Activated CD4-positive, alpha-beta T cell treated with anti-CD3 and anti-CD28 coated beads for 48 hours (primary cell): ENCODE results near the gene PDCD1.

Source experiments
- DNase-seq: peaks from one replicate; pipeline ENCODE4 v3.0.0-alpha.2; 2020

Gene PDCD1

GRCh38 chr2:241863536-241863954 lies 4.9 kb upstream of the PDCD1 start:
- DNase-seq, result peak; percentile 86

GRCh38 chr2:241862775-241863535 lies 4.3 kb upstream of the PDCD1 start:
- DNase-seq, result no peak

- no peak for DNase-seq
Observed at GRCh38 chr2:241862093-241862492, 3.4 kb upstream of the PDCD1 start.

- no peak for DNase-seq
Observed at GRCh38 chr2:241861264-241861663, 2.6 kb upstream of the PDCD1 start.

- DNase-seq, result no peak
Observed at GRCh38 chr2:241860184-241861078, 1.7 kb upstream of the PDCD1 start.

- DNase-seq, result peak; percentile 85
Observed at GRCh38 chr2:241859436-241860183, 916 bp upstream of the PDCD1 start.

- no peak for DNase-seq
Observed at GRCh38 chr2:241859017-241859435, 332 bp upstream of the PDCD1 start.

- DNase-seq, result no peak
Observed at GRCh38 chr2:241857572-241858121, 1.0 kb downstream of the PDCD1 start.

GRCh38 chr2:241857041-241857541 lies 1.6 kb downstream of the PDCD1 start:
- no peak for DNase-seq

- no peak for DNase-seq
Observed at GRCh38 chr2:241855888-241856422, 2.7 kb downstream of the PDCD1 start.

- peak; percentile 1 for DNase-seq
Observed at GRCh38 chr2:241855245-241855887, 3.3 kb downstream of the PDCD1 start.

GRCh38 chr2:241854342-241855244 lies 4.1 kb downstream of the PDCD1 start:
- no peak for DNase-seq

GRCh38 chr2:241853651-241854341 lies 4.9 kb downstream of the PDCD1 start:
- DNase-seq, result peak; percentile 14

GRCh38 chr2:241852981-241853631 lies 5.6 kb downstream of the PDCD1 start:
- DNase-seq, result no peak

- no peak for DNase-seq
Observed at GRCh38 chr2:241852116-241852980, 6.3 kb downstream of the PDCD1 start.

GRCh38 chr2:241851325-241852115 lies 7.2 kb downstream of the PDCD1 start:
- DNase-seq, result no peak

GRCh38 chr2:241850544-241851324 lies 8.0 kb downstream of the PDCD1 start:
- no peak for DNase-seq
